H1 (cell line): ENCODE results near the gene BARX2. TPM values are rescaled to one million over a fixed set of nuclear protein-coding genes. Genes with fewer than 3 reads are reported as not detected.

Experiments used
- CTCF ChIA-PET: fragments of 300-600 bp; sonication (Branson Sonifier 250); formaldehyde crosslinking; loops from one replicate; lab custom pipeline; 2021; ENCODE audit not compliant: partially characterized antibody; lab: Charles Lee
- POLR2A ChIA-PET: fragments of 300-600 bp; sonication (Branson Sonifier 250); formaldehyde crosslinking; loops from one replicate; lab custom pipeline; 2021; ENCODE audit warnings: inconsistent platforms; ENCODE audit not compliant: partially characterized antibody; lab: Charles Lee
- DNase-seq, 2 experiments: peaks; one replicate each; pipeline versions ENCODE4 v3.0.0 to v3.0.0-alpha.2; 2010 to 2022; ENCODE audit warnings: low spot score in 2 of 2, low read depth in 1 of 2, mixed read lengths in 1 of 2
- FAIRE-seq: peaks from 2 replicates; lab custom pipeline; 2011; peaks lifted over from hg19 to GRCh38; lab: Jason Lieb, UNC
- H2AFZ ChIP-seq: 2 replicates; pipeline ENCODE4 v1.8.1; 2012; ENCODE audit warnings: low read length, inconsistent platforms
- H2AK5ac ChIP-seq: 2 replicates; pipeline ENCODE4 v1.6.1; 2013; ENCODE audit warnings: low read depth, low read length
- H2BK120ac ChIP-seq: replicated peaks from 2 replicates; pipeline ENCODE3; 2013; ENCODE audit warnings: low read depth, low read length, inconsistent platforms
- H2BK12ac ChIP-seq: 2 replicates; pipeline ENCODE4 v1.6.1; 2013; ENCODE audit warnings: low read depth, low read length
- H2BK15ac ChIP-seq: 2 replicates; pipeline ENCODE4 v1.6.1; 2013; ENCODE audit warnings: low read length
- H2BK20ac ChIP-seq: 2 replicates; pipeline ENCODE4 v1.6.1; 2013; ENCODE audit warnings: low read length
- H2BK5ac ChIP-seq: 2 replicates; pipeline ENCODE4 v1.6.1; 2013; ENCODE audit warnings: low read depth, low read length
- H3K14ac ChIP-seq: 2 replicates; pipeline ENCODE4 v1.6.1; 2013; ENCODE audit warnings: inconsistent platforms; ENCODE audit not compliant: insufficient read length
- H3K18ac ChIP-seq: 2 replicates; pipeline ENCODE4 v1.6.1; 2013; ENCODE audit warnings: low read length; ENCODE audit errors: extremely low read depth
- H3K23ac ChIP-seq: 2 replicates; pipeline ENCODE4 v1.6.1; 2013; ENCODE audit warnings: inconsistent platforms; ENCODE audit not compliant: insufficient read length
- H3K23me2 ChIP-seq: 2 replicates; pipeline ENCODE4 v1.6.1; 2013; ENCODE audit warnings: low read depth, low read length
- H3K27ac ChIP-seq: 2 replicates; pipeline ENCODE4 v1.6.1; 2011; ENCODE audit warnings: low read depth, low read length, inconsistent platforms
- H3K27me3 ChIP-seq, 4 experiments: replicated peaks in 1 of 4; 1 replicate in 1 of 4; 2 replicates in 3 of 4; pipeline versions ENCODE4 v1.6.1 to v1.8.1; 2011 to 2013; ENCODE audit warnings: low read length in 3 of 4, mild to moderate bottlenecking in 3 of 4, inconsistent platforms in 2 of 4, mixed read lengths in 2 of 4, moderate library complexity in 1 of 4; ENCODE audit not compliant: control insufficient read depth in 3 of 4, insufficient read depth in 3 of 4; ENCODE audit errors: extremely low read depth in 1 of 4
- H3K36me3 ChIP-seq, 4 experiments: 2 replicates each; pipeline versions ENCODE4 v1.6.1 to v1.8.1; 2011 to 2013; ENCODE audit warnings: mild to moderate bottlenecking in 4 of 4, low read length in 3 of 4, moderate library complexity in 2 of 4, control low read depth in 1 of 4, inconsistent platforms in 1 of 4; ENCODE audit not compliant: insufficient read depth in 4 of 4, control insufficient read depth in 2 of 4
- H3K4ac ChIP-seq: replicated peaks from 2 replicates; pipeline ENCODE3; 2013; ENCODE audit warnings: low read length, low read depth, mixed read lengths, inconsistent platforms; ENCODE audit not compliant: insufficient read length
- H3K4me1 ChIP-seq, 4 experiments: replicated peaks in 1 of 4; 1 replicate in 1 of 4; 2 replicates in 3 of 4; pipeline versions ENCODE4 v1.6.1 to v1.8.1; 2011 to 2013; ENCODE audit warnings: low read length in 3 of 4, inconsistent platforms in 2 of 4, mixed read lengths in 1 of 4; ENCODE audit not compliant: insufficient read depth in 4 of 4, control insufficient read depth in 3 of 4
- H3K4me2 ChIP-seq, 2 experiments: 2 replicates each; pipeline versions ENCODE4 v1.6.1 to v1.8.1; 2011 to 2013; ENCODE audit warnings: low read depth in 2 of 2, low read length in 2 of 2, control low read depth in 1 of 2, inconsistent platforms in 1 of 2, mild to moderate bottlenecking in 1 of 2; ENCODE audit not compliant: insufficient read depth in 1 of 2
- H3K4me3 ChIP-seq, 4 experiments: fragments of 200-600, 300-600 bp in 1 of 4; sonication (generic), shearing (Covaris generic), sonication (Bioruptor Twin) in 1 of 4; 2 replicates each; pipeline versions ENCODE4 v1.5.1 to v1.8.1; 2011 to 2016; ENCODE audit warnings: low read length in 4 of 4, low read depth in 3 of 4, control low read depth in 2 of 4, inconsistent platforms in 2 of 4, mild to moderate bottlenecking in 2 of 4, mixed read lengths in 1 of 4, moderate library complexity in 1 of 4; ENCODE audit not compliant: insufficient read depth in 2 of 4; ENCODE audit errors: extremely low read depth in 1 of 4
- H3K56ac ChIP-seq: replicated peaks from 2 replicates; pipeline ENCODE3; 2013; ENCODE audit warnings: low read depth, mild to moderate bottlenecking, mixed read lengths, low read length, inconsistent platforms; ENCODE audit not compliant: insufficient read length
- H3K79me1 ChIP-seq: 2 replicates; pipeline ENCODE4 v1.6.1; 2013; ENCODE audit warnings: low read depth, low read length, control low read depth
- H3K79me2 ChIP-seq, 2 experiments: 2 replicates each; pipeline versions ENCODE4 v1.6.1 to v1.8.1; 2012 to 2013; ENCODE audit warnings: low read length in 2 of 2, mild to moderate bottlenecking in 2 of 2, inconsistent platforms in 1 of 2; ENCODE audit not compliant: insufficient read depth in 2 of 2, control insufficient read depth in 1 of 2
- H3K9ac ChIP-seq, 4 experiments: replicated peaks in 1 of 4; 1 replicate in 1 of 4; 2 replicates in 3 of 4; pipeline versions ENCODE4 v1.6.1 to v1.8.1; 2011 to 2013; ENCODE audit warnings: low read depth in 3 of 4, low read length in 3 of 4, control low read depth in 2 of 4, mild to moderate bottlenecking in 2 of 4, moderate library complexity in 2 of 4, inconsistent platforms in 1 of 4; ENCODE audit errors: extremely low read depth in 1 of 4
- H3K9me3 ChIP-seq, 2 experiments: 2 replicates each; pipeline versions ENCODE4 v1.6.1 to v1.8.1; 2012 to 2013; ENCODE audit warnings: mild to moderate bottlenecking in 2 of 2, moderate library complexity in 2 of 2, control low read depth in 1 of 2, inconsistent platforms in 1 of 2, low read depth in 1 of 2, low read length in 1 of 2, mixed read lengths in 1 of 2; ENCODE audit not compliant: insufficient read depth in 2 of 2
- H4K20me1 ChIP-seq, 2 experiments: replicated peaks in 1 of 2; 2 replicates each; pipeline versions ENCODE3 to v1.8.1; 2011 to 2013; ENCODE audit warnings: inconsistent platforms in 2 of 2, low read length in 2 of 2, mild to moderate bottlenecking in 1 of 2; ENCODE audit not compliant: insufficient read depth in 2 of 2, control insufficient read depth in 1 of 2
- H4K5ac ChIP-seq: 2 replicates; pipeline ENCODE4 v1.6.1; 2013; ENCODE audit warnings: low read length, low read depth, mixed read lengths, inconsistent platforms; ENCODE audit not compliant: insufficient read length
- H4K8ac ChIP-seq: 2 replicates; pipeline ENCODE4 v1.8.0; 2013; ENCODE audit warnings: mild to moderate bottlenecking, moderate library complexity, low read length, inconsistent platforms; ENCODE audit not compliant: insufficient read depth; ENCODE audit errors: extremely low read depth
- H4K91ac ChIP-seq: replicated peaks from 2 replicates; pipeline ENCODE3; 2013; ENCODE audit warnings: low read length, mixed read lengths, inconsistent platforms; ENCODE audit not compliant: insufficient read length
- E2F6 ChIP-seq: IDR thresholded peaks from 2 replicates; pipeline ENCODE4 v1.6.1; 2012; ENCODE audit warnings: inconsistent platforms
- POU5F1 ChIP-seq: IDR thresholded peaks from 2 replicates; pipeline ENCODE4 v1.6.1; 2011; ENCODE audit warnings: low read depth, mild to moderate bottlenecking, low read length, moderate library complexity
- TAF1 ChIP-seq: IDR thresholded peaks from 2 replicates; pipeline ENCODE4 v1.6.1; 2011; ENCODE audit warnings: mild to moderate bottlenecking, low read depth, low read length
- WGBS, 2 experiments: shearing (Covaris generic) in 1 of 2; methylation state at CpG; one replicate each; pipeline versions ENCODE4 v1.1.6 to v1.1.7; 2013 to 2015; ENCODE audit warnings: low lambda C conversion rate in 2 of 2, mixed read lengths in 2 of 2, inconsistent platforms in 1 of 2, low coverage in 1 of 2, missing lambda C conversion rate in 1 of 2; ENCODE audit not compliant: insufficient replicate concordance in 2 of 2, insufficient coverage in 1 of 2, insufficient read length in 1 of 2; ENCODE audit errors: extremely low coverage in 1 of 2, missing lambda C conversion rate in 1 of 2; 5-methylcytosine and 5-hydroxymethylcytosine counted together
- polyA plus RNA-seq, 7 experiments: library from polyadenylated mRNA; depleted of rRNA in 3 of 7; stranded (reverse) in 5 of 7; unstranded in 2 of 7; fragments of >200 nt in 5 of 7; fragments of 200-250 nt in 2 of 7; gene quantifications; 1 replicate in 5 of 7; 2 replicates in 1 of 7; 4 replicates in 1 of 7; pipeline versions ENCODE4 v1.2.1 to v1.2.3, GENCODE V29; 2011 to 2013; ENCODE audit warnings: missing spikeins in 2 of 7, mixed read lengths in 2 of 7
- total RNA-seq: library from RNA; stranded (reverse); fragmentation: NEBNext Ultra II Directional; extraction: Animal tissue kit (Norgen Biotek cat#: 25700); gene quantifications from 2 replicates; pipeline ENCODE4 v1.2.1, GENCODE V29; 2021

BARX2 gene
- total and polyA plus RNA-seq, 2 of the 8 experiments (the other 6 are each of a cell fraction or from before 2014, with no cell fraction given), result not detected

GRCh38 chr11:129385801-129386200 is 10.2 kb downstream of the BARX2 start:
- no peak for DNase-seq
- H3K27ac ChIP-seq, result no peak overlapping the region
- POLR2A ChIA-PET, result no interaction called here

More at GRCh38 chr11:129385801-129386200, 10.2 kb downstream of the BARX2 start:
- H3K4me1 ChIP-seq, result no peaks in the 10 kb centered on the region
- WGBS, 2 experiments, result 80% methylated on average over 2 of the region's 2 CpGs; no CpG with 5 or more reads in 1 of the 2 experiments
- CTCF ChIA-PET, result interaction anchor here (0.7 to 2.2 kb wide), 4 partner anchors 10 to 367 kb away, joined by 3 to 11 read pairs (median 4); partner anchors contain the start of gene BARX2
- no peak overlapping the region for H3K9ac ChIP-seq
- no peak overlapping the region for H4K5ac ChIP-seq
- H3K23me2 ChIP-seq, result no peaks in the 10 kb centered on the region
- TF ChIP-seq E2F6 (no peak), TAF1 (no peak), POU5F1 (no peak)
- H4K8ac ChIP-seq, result no peak overlapping the region
- no peak overlapping the region for H2BK5ac ChIP-seq
- H3K56ac ChIP-seq, result no peak overlapping the region
- FAIRE-seq, result no peak
- H4K20me1 ChIP-seq, result no peaks in the 10 kb centered on the region
- H2BK20ac ChIP-seq, result no peak overlapping the region
- no peak overlapping the region for H3K4ac ChIP-seq
- H3K14ac ChIP-seq, result no peak overlapping the region
- H3K79me2 ChIP-seq, result no peaks in the 10 kb centered on the region
- no peak overlapping the region for H3K4me3 ChIP-seq
- no peaks in the 10 kb centered on the region for H3K9me3 ChIP-seq
- no peak overlapping the region for H2AK5ac ChIP-seq
- H3K79me1 ChIP-seq, result no peaks in the 10 kb centered on the region
- H2AFZ ChIP-seq, result no peak overlapping the region
- no peaks in the 10 kb centered on the region for H3K27me3 ChIP-seq
- no peak overlapping the region for H2BK12ac ChIP-seq
- H3K36me3 ChIP-seq, result no peaks in the 10 kb centered on the region
- no peak overlapping the region for H3K23ac ChIP-seq
- H4K91ac ChIP-seq, result no peak overlapping the region
- H2BK120ac ChIP-seq, result no peak overlapping the region
- no peak overlapping the region for H2BK15ac ChIP-seq
- H3K4me2 ChIP-seq, result no peak overlapping the region
- no peak overlapping the region for H3K18ac ChIP-seq
